ENCODE measurements around the gene FRMPD1.

Gene FRMPD1

DNA sequence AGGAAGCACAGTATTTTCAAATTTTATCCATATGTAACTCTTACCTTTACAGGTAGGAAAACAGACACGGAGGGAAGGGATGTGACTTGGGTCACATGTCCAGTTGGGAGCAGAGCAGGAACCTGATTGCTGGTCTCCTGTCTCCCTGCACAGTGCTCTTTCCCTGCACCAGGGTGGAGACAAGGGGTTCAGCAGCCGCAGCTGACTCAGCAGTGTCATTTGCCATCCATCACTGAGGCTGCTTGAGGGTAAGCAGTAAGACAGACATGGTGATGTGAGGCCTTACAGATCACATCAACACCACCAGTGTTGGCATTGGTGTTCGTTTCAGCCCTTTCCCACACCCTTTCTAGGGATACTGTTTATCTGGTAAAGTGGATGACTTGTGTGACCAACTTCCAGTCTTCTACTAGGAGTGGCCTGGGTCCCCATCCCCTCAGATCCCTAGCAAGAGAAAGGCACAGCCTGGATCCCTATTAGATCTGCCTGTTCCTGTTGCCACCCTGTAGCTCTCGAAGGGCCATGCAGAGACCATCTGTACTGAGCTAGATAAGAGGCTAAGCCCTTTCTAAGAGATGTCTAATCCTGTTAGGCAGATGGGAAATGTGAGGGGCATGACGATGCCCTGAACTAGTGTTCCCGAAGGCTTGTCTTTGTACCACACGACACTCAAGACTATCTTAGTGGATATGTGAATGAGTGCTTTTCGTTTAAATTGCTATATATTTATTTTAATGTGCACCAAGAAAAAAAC, 29.1 kb downstream of the FRMPD1 start:
- no peak for DNase-seq

- no peak for DNase-seq
Observed at GRCh38 chr9:37682951-37683350, 32.2 kb downstream of the FRMPD1 start.

GRCh38 chr9:37683531-37684371, 33.0 kb downstream of the FRMPD1 start:
- DNase-seq, result no peak

GRCh38 chr9:37692622-37693221, 42.0 kb downstream of the FRMPD1 start:
- DNase-seq, result no peak

DNA sequence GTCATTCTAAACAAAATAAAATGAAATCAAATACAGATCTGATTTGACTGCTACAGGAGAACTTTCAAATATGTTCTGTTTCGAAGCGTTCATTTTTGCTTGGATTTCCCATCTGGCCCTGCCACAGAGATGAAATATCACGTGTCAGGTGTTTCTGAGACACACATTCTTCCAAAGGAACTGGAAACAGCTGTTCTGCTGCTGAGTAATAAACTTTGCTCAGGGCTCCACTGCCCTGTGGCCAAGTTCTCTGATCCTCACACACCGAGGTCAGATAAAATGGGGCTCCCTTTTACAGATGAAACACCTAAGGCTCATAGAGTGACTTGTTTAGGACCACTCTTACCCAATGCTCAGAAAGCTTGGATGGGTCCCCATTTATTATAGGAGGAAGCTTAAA, 42.5 kb downstream of the FRMPD1 start:
- no peak for DNase-seq

DNA sequence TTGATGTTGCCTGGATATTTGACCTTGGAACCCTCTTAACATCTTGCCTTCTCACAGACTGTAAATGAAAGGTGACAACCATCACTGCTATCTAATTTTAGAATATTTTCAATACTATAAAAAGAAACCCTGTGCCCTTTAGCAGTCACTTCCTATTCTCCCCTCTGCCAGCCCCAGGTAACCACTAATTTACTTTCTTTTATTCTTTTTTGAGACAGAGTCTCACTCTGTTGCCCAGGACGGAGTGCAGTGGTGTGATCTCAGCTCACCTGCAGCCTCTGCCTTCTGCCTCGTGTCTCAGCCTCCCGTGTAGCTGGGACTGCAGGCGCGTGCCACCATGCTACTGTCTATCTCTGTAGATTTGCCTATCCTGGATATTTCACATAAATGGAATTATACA, 43.6 kb downstream of the FRMPD1 start:
- no peak for DNase-seq

DNA sequence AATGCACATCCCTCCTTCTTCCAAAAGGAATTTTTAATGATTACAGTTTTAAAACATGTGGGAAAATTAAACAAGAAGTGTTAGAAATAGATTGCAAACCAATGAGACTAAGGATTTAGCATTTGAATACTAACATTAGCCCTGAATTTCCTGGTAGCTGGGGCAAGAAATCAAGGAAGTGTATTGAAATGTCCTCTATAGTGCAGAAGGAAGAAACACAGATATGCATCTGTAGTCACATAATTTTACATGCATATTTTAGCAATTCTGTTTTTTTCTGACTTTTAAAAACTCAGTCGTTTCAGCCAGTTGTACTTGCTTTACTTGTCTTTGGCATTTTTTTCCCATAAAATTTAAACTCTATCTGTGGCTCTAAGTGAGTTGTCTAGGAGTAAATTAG, 45.8 kb downstream of the FRMPD1 start:
- DNase-seq, result no peak

DNA sequence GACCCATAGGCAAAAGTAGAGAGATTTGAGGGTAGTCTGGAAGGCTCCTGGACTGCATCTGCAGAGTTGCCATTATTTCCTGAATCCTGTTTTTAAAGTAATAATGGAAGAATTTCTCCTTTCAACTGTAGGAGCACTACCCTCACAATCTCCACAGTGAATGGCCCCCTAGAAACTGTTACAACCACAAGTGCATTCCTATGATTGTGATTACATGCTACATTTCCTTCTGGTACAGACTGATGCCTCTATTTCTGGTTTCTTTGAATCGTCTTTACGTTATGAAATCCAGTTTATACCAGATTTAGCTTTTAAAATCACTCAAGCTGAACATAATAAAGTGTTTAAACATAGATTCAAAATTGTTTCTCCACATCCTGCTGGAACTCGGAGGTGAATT, 49.4 kb downstream of the FRMPD1 start:
- DNase-seq, result no peak

GRCh38 chr9:37700900-37701299, 50.1 kb downstream of the FRMPD1 start:
- no peak for DNase-seq

GRCh38 chr9:37705787-37706186, 55.0 kb downstream of the FRMPD1 start:
- DNase-seq, result no peak

DNA sequence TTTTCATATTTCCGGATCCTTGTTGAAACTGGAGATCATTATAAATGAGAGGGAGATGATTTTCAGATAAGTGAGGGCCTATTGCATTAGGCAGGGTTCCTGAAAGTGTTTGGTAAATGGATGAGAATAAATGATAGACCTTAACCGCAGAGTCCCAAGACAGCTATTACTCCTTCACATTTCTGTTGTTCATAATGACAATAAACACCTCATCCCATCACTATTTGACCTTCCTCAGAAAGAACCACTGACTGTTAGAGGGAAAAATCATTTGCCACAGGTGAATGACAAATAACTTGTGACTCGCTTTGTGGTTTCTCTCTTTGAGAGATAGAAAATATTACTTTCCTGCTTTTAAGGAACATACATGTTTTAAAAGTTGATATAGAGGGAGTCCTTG, 55.5 kb downstream of the FRMPD1 start:
- no peak for DNase-seq

- DNase-seq, result no peak
Observed at GRCh38 chr9:37707748-37708147, 57.0 kb downstream of the FRMPD1 start.

DNA sequence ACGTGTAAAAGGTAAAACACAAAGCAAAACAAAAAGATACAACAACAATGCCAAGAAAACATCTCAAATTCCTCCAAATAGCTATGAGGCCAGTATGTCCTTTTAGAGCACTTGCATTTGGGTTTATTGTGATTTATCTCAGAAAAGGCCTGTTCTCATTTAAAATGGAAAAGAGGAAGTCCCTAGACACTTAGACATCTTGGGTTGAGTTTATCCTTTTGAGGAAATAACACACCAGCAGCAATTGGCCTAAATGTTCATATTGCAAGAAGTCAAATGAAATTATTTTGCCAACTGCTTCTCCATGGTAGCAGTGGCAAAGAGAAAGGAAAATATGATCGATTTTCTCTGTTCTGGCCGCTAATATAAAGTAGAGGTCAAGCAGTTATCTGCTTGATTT, 59.3 kb downstream of the FRMPD1 start:
- no peak for DNase-seq

DNA sequence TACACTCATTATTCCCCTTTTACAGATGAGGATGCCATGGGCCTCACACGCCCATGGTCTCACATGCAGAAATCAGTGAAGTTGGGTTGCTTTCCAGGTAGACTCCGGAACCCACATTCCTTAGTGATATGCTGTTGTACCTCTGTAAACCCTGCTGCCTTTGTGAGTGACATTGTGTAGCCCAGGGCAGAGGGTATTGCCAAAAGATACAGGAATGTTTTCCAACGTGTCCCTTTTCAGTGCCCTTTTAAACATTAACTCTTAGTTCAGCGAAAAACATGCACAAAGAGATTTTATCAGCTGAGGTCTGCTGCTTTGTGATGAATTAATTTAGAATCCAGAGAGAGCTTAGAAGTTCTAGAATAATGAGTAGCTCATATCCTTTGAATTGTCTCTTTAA, 64.5 kb downstream of the FRMPD1 start:
- DNase-seq, result no peak

DNA sequence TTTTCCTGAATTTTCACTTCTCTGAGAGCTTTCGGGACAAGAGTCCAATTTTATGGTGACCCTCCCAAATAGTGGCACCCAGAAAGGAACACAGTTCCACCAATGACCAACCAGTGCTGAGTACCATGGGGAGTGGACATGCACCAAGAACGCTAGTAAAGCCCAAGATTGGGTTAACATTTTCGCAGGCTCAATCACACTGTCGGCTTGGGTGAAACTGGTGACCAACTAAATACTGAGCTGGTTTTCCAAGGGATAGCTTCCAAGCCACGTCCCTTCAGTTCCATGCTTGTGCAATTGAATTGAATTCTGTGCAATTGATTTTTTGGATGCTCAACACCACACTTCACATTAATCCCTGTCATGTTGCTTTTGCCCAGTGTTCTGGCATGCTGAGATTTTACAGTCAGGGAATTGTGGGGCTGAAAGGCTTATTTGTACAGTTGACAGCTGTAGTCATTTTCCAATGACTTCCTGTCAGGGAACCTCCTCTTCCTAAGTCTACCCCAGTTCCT, 65.3 kb downstream of the FRMPD1 start:
- DNase-seq, result no peak

GRCh38 chr9:37719526-37719925, 68.8 kb downstream of the FRMPD1 start:
- no peak for DNase-seq

- no peak for DNase-seq
Observed at GRCh38 chr9:37727013-37727412, 76.3 kb downstream of the FRMPD1 start.

GRCh38 chr9:37729499-37729898, 78.7 kb downstream of the FRMPD1 start:
- no peak for DNase-seq

DNA sequence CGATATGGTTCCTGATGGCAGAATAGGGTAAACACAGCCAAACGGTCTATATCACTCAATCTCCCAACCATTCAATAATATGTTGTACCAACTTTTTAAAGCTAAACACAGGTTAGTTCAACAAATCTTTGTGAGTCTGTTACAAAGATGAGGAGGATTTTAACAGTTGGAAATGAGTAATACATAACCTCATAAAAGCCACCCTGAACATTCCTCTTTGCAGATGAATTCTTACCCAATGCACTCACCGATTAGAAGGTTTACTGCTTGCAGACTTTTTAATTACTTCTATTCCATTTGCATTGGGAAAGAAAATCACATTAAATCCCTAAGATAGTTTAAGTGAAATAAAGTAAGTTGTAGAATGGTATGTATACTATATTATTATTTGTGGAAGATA, 79.5 kb downstream of the FRMPD1 start:
- DNase-seq, result no peak

GRCh38 chr9:37730839-37731238, 80.1 kb downstream of the FRMPD1 start:
- no peak for DNase-seq

DNA sequence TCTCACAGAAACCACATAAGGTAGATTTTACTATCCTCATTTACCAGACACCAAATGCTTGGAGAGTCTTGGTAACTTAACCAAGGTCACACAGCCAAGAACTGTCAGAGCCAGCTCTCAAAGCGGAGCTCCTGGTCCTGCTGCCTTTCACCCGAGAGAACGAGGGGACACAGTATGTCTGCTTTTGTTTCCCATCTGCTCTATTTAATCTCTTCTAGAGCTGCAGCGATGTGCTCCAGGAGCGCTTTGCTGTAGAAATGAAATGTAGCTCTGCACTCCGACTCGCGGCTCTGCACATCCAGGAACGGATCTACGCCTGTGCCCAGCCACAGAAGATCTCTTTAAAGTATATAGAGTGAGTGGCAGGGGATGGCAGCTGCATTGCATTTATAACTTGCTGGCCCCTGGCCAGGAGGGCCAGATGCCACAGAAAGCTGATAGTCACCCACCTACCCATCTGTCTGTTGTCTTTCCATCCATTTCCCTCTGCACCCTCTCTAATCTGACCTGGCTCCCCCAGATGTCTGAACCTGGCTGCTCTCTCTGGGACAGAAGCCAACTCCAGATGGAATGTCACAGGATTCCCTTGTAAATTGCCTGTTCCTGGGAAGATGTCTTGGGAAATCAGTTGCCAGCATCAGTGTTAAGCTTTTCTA, 81.5 kb downstream of the FRMPD1 start:
- DNase-seq, result no peak

- DNase-seq, result no peak
Observed at GRCh38 chr9:37732952-37733351, 82.2 kb downstream of the FRMPD1 start.

- no peak for DNase-seq
Observed at GRCh38 chr9:37739222-37739621, 88.5 kb downstream of the FRMPD1 start.

All from activated effector memory CD4-positive, alpha-beta T cell treated with anti-CD3 and anti-CD28 coated beads, Interleukin-2, amount 50 U/mL, for 16 hours (primary cell).